GM12891 (cell line): ENCODE measurements around the gene COL5A1.

Source experiments
- POLR2A ChIP-seq: IDR thresholded peaks from 2 replicates; pipeline ENCODE4 v1.6.1; 2011; ENCODE audit warnings: low read depth, low read length, control low read depth
- POLR2AphosphoS5 ChIP-seq: IDR thresholded peaks from 2 replicates; pipeline ENCODE4 v1.6.1; 2011; ENCODE audit warnings: low read depth, low read length, control low read depth

GRCh38 chr9:134792627-134793026 is 151.0 kb downstream of the COL5A1 start:
- TF ChIP-seq POLR2AphosphoS5 (no peak), POLR2A (no peak)
